ENCODE results near the gene SLC4A1.

Gene SLC4A1

DNA sequence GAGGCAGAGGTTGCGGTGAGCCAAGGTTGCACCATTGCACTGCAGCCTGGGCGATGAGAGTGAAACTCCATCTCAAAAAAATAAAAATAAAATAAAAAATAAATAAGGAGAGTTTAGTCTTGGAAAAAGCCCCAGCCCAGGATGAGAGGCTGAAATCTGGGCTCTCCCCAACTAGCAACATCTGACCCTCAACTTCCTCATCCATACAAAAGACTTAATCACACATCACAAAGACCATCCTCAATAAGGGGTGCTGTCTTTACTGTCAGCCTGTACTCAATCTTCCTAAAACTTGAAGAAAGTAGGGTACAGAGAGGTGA is 11.4 kb upstream of the SLC4A1 start:
- TF ChIP-seq, protein P1, sequence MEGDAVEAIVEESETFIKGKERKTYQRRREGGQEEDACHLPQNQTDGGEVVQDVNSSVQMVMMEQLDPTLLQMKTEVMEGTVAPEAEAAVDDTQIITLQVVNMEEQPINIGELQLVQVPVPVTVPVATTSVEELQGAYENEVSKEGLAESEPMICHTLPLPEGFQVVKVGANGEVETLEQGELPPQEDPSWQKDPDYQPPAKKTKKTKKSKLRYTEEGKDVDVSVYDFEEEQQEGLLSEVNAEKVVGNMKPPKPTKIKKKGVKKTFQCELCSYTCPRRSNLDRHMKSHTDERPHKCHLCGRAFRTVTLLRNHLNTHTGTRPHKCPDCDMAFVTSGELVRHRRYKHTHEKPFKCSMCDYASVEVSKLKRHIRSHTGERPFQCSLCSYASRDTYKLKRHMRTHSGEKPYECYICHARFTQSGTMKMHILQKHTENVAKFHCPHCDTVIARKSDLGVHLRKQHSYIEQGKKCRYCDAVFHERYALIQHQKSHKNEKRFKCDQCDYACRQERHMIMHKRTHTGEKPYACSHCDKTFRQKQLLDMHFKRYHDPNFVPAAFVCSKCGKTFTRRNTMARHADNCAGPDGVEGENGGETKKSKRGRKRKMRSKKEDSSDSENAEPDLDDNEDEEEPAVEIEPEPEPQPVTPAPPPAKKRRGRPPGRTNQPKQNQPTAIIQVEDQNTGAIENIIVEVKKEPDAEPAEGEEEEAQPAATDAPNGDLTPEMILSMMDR (IDR thresholded peaks at IDR 0.05; ENCODE audit: low read depth, low read length, missing control alignments) = no peak
- in situ Hi-C loops (cut with HindIII; ENCODE audit: low sequenced_read_pairs) = no loop called here
- DNase-seq (ENCODE audit: low read depth) = no peak
- no peak overlapping the region for H3K4me3 ChIP-seq (ENCODE audit: low read depth, low read length)

DNA sequence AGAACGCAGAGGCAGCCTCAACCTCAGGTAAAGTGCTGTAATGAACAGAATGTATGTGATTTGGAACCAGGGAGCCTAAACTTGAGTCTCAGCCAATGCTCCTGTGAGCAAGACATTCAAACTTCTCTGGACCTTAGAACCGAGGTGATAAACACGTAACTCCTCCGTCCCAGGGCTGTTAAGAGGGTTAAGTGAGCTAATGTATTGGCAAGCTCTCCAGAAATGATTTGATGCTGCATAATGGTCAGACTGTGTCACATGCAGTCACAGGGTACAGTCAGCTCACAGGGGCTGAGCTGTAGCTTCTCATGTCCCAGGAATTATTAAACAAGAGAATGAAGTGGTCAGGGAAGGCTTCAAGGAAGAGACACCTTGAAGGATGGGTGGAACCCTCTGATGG is 10.0 kb upstream of the SLC4A1 start:
- H3K4me3 ChIP-seq (ENCODE audit: low read depth, low read length) = no peak overlapping the region
- in situ Hi-C loops (cut with HindIII; ENCODE audit: low sequenced_read_pairs) = no loop called here
- TF ChIP-seq, protein P1 (IDR thresholded peaks at IDR 0.05; ENCODE audit: low read depth, low read length, missing control alignments) = no peak
- DNase-seq (ENCODE audit: low read depth) = no peak

DNA sequence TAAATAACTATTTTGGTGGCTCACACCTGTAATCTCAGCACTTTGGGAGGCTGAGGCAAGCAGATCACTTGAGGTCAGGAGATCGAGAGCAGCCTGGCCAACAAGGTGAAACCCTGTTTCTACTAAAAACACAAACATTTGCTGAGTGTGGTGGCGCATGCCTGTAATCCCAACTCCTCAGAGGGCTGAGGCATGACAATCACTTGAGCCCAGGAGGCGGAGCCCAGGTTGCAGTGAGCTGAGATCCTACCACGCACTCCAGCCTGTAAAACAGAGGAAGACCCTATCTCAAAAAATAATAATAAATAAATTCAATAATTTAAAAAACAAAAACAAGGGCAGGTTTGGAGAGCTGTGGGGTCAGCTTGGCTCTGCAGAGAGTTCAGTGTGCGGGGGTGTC is 5.7 kb upstream of the SLC4A1 start:
- in situ Hi-C loops (cut with HindIII; ENCODE audit: low sequenced_read_pairs) = loop anchor here (5.0 kb wide), 1 partner anchor 39 kb away; no protein-coding TSS in a partner anchor
- H3K4me3 ChIP-seq (ENCODE audit: low read depth, low read length) = no peak overlapping the region
- DNase-seq (ENCODE audit: low read depth) = no peak
- TF ChIP-seq, protein P1 (IDR thresholded peaks at IDR 0.05; ENCODE audit: low read depth, low read length, missing control alignments) = no peak

DNA sequence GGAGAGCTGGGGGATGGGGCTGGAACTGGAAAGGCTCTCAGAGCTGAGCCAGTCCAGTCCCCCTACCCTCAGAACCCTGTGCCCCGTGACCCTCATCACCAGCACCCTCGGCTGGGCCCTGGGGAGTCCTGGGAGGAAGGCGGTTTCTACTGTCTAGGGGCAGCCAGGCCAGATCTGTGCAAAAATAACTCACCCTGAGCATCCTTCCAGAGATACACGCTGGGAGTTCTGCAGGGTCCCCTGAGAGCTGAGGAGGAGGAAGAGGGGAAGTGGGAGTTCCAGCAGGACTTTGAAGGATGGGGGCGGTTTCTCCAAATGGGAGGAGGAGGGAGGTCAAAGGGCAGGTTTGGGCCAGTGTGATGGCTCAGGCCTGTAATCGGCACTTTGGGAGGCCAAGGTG is 5.0 kb upstream of the SLC4A1 start:
- TF ChIP-seq, protein P1 (IDR thresholded peaks at IDR 0.05; ENCODE audit: low read depth, low read length, missing control alignments) = no peak
- no peak for DNase-seq (ENCODE audit: low read depth)
- in situ Hi-C loops (cut with HindIII; ENCODE audit: low sequenced_read_pairs) = loop anchor here (5.0 kb wide), 1 partner anchor 39 kb away; no protein-coding TSS in a partner anchor
- no peak overlapping the region for H3K4me3 ChIP-seq (ENCODE audit: low read depth, low read length)

DNA sequence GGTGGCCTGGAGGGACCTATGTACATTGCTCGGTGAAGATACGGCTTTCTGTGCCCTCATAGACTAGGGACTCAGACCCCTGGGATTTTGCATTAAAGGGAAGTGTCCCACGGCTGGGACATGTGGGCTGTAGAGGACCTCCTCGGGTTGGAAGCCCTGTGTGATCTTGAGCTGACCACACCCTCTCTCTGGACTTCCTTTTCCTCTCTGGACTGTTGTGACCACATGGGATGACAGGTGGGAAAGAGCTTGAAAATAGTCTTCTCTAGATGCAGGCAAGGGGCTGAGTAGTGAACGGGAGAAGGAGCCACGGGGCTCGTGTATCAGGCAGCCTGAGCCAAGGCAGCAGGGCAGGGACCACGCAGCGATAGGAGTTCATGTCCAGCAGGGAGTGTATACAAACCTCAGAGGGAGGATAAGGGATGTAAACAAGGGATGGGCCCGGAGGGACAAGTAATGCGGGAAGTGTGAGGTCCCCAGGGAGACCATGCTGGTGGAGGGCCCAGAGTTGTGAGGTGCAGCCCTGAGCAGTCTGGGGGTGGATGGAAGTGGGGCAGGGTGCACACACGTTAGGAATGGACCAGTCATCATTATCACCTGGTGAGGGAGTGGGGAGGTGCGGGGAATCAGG is 4.5 kb upstream of the SLC4A1 start:
- H3K4me3 ChIP-seq (ENCODE audit: low read depth, low read length) = no peak overlapping the region
- in situ Hi-C loops (cut with HindIII; ENCODE audit: low sequenced_read_pairs) = loop anchor here (5.0 kb wide), 1 partner anchor 40 kb away; no protein-coding TSS in a partner anchor
- TF ChIP-seq, protein P1 (IDR thresholded peaks at IDR 0.05; ENCODE audit: low read depth, low read length, missing control alignments) = no peak
- DNase-seq (ENCODE audit: low read depth) = no peak

DNA sequence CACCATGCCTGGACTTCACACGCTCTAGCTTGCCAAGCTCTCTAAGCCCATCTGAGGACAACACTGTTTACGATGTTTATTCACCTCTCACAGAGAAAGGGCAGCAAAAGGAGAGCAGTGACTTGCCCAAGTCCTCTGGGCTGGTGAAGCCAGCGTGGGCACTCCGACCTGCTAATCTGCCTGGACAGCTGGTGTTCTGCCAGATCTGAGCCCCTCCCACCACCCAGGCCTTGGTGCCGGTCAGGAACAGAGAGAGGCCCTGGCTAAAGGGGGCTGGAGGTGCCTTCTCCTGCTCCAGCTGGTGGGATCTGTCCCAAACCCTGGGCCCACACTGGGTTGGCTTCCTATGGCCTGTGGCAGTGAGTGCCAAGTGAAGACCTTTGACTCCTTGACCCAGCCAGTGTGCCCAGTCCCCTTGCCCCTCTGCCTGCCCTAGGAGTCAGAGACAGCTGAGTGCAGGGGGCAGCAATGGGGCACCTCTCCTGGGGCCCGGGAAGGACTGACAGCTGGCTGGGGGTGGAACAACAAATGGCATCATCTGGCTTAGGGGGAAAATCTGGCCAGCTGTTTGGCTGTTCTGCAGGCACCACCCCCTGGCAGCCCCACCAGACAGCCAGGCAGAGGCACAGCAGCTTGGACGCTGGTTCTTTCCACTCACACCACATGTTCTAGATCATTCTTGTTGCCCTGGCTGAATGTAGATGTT is 1.8 kb upstream of the SLC4A1 start:
- no peak overlapping the region for H3K4me3 ChIP-seq (ENCODE audit: low read depth, low read length)
- TF ChIP-seq, protein P1 (IDR thresholded peaks at IDR 0.05; ENCODE audit: low read depth, low read length, missing control alignments) = no peak
- in situ Hi-C loops (cut with HindIII; ENCODE audit: low sequenced_read_pairs) = loop anchor here (5.0 kb wide), 1 partner anchor 43 kb away; no protein-coding TSS in a partner anchor

More for the DNA sequence above, 1.8 kb upstream of the SLC4A1 start:
- DNase-seq (ENCODE audit: low read depth) = no peak

Data from astrocyte of the cerebellum (primary cell).